ENCODE results near the gene WDR70. TPM values are rescaled to one million over a fixed set of nuclear protein-coding genes. Genes with fewer than 3 reads are reported as not detected.
"Not testable (repeated sequence)": the region's sequence is repeated elsewhere in the genome, so short reads cannot be mapped to it uniquely, and the experiment has no call there.

WDR70 gene
- total RNA-seq, 1 donor from 2014 or later: 16.4 TPM

GRCh38 chr5:37601163-37601562 lies 222.0 kb downstream of the WDR70 start:
- intact Hi-C loops (cut with DNase I): no loop called here
- DNase-seq (ENCODE audit: missing footprints) (no peak), ATAC-seq (no peak)

GRCh38 chr5:37603072-37603471 lies 224.0 kb downstream of the WDR70 start:
- no peak for DNase-seq (ENCODE audit: missing footprints)
- intact Hi-C loops (cut with DNase I): no loop called here
- ATAC-seq: no peak

- intact Hi-C loops (cut with DNase I): no loop called here
- ATAC-seq (no peak), DNase-seq (ENCODE audit: missing footprints) (no peak)
Observed at GRCh38 chr5:37604290-37604689, 225.2 kb downstream of the WDR70 start.

- no peak for DNase-seq (ENCODE audit: missing footprints)
- no peak for ATAC-seq
- intact Hi-C loops (cut with DNase I): no loop called here
Observed at GRCh38 chr5:37606148-37606547, 227.0 kb downstream of the WDR70 start.

- ATAC-seq: no peak
- no peak for DNase-seq (ENCODE audit: missing footprints)
- intact Hi-C loops (cut with DNase I): no loop called here
Observed at GRCh38 chr5:37606632-37607248, 227.6 kb downstream of the WDR70 start.

- intact Hi-C loops (cut with DNase I): no loop called here
- no peak for ATAC-seq
- no peak for DNase-seq (ENCODE audit: missing footprints)
Observed at GRCh38 chr5:37615184-37615583, 236.1 kb downstream of the WDR70 start.

GRCh38 chr5:37619353-37619752 lies 240.2 kb downstream of the WDR70 start:
- intact Hi-C loops (cut with DNase I): no loop called here
- ATAC-seq: no peak
- DNase-seq (ENCODE audit: missing footprints): no peak

GRCh38 chr5:37622354-37622753 lies 243.2 kb downstream of the WDR70 start:
- ATAC-seq; DNase-seq (ENCODE audit: missing footprints); intact Hi-C loops (cut with DNase I): not testable (repeated sequence)

GRCh38 chr5:37626266-37626665 lies 247.1 kb downstream of the WDR70 start:
- ATAC-seq (no peak), DNase-seq (ENCODE audit: missing footprints) (no peak)
- intact Hi-C loops (cut with DNase I): no loop called here

GRCh38 chr5:37628876-37629275 lies 249.8 kb downstream of the WDR70 start:
- DNase-seq (ENCODE audit: missing footprints) (no peak), ATAC-seq (no peak)
- intact Hi-C loops (cut with DNase I): no loop called here

GRCh38 chr5:37631939-37632338 lies 252.8 kb downstream of the WDR70 start:
- DNase-seq (ENCODE audit: missing footprints) (no peak), ATAC-seq (no peak)
- intact Hi-C loops (cut with DNase I): no loop called here

- ATAC-seq (no peak), DNase-seq (ENCODE audit: missing footprints) (no peak)
- intact Hi-C loops (cut with DNase I): no loop called here
Observed at GRCh38 chr5:37637165-37637845, 258.2 kb downstream of the WDR70 start.

- no peak for DNase-seq (ENCODE audit: missing footprints)
- ATAC-seq: no peak
- intact Hi-C loops (cut with DNase I): no loop called here
Observed at GRCh38 chr5:37638897-37639296, 259.8 kb downstream of the WDR70 start.

GRCh38 chr5:37640088-37640487 lies 261.0 kb downstream of the WDR70 start:
- intact Hi-C loops (cut with DNase I): no loop called here

GRCh38 chr5:37641933-37642332 lies 262.8 kb downstream of the WDR70 start:
- DNase-seq (ENCODE audit: missing footprints) (no peak), ATAC-seq (no peak)
- intact Hi-C loops (cut with DNase I): no loop called here

More at GRCh38 chr5:37640088-37640487, 261.0 kb downstream of the WDR70 start:
- DNase-seq (ENCODE audit: missing footprints) (no peak), ATAC-seq (no peak)

- intact Hi-C loops (cut with DNase I): no loop called here
Observed at GRCh38 chr5:37645707-37646106, 266.6 kb downstream of the WDR70 start.

GRCh38 chr5:37654566-37654965 lies 275.4 kb downstream of the WDR70 start:
- intact Hi-C loops (cut with DNase I); ATAC-seq; DNase-seq (ENCODE audit: missing footprints): not testable (repeated sequence)

More at GRCh38 chr5:37645707-37646106, 266.6 kb downstream of the WDR70 start:
- DNase-seq (ENCODE audit: missing footprints) (no peak), ATAC-seq (no peak)

- intact Hi-C loops (cut with DNase I): no loop called here
- no peak for DNase-seq (ENCODE audit: missing footprints)
- ATAC-seq: no peak
Observed at GRCh38 chr5:37657046-37657445, 277.9 kb downstream of the WDR70 start.

- DNase-seq (ENCODE audit: missing footprints): no peak
- intact Hi-C loops (cut with DNase I): no loop called here
- no peak for ATAC-seq
Observed at GRCh38 chr5:37658440-37658839, 279.3 kb downstream of the WDR70 start.

GRCh38 chr5:37660319-37660718 lies 281.2 kb downstream of the WDR70 start:
- DNase-seq (ENCODE audit: missing footprints) (no peak), ATAC-seq (no peak)
- intact Hi-C loops (cut with DNase I): no loop called here
